OCI-LY3 (cell line): ENCODE measurements around the gene RGMA.

ENCODE experiments used
- H2AFZ ChIP-seq: fragments of 200-600, 300-600 bp; shearing (Covaris generic); 2 replicates; pipeline ENCODE4 v1.6.0; 2014; ENCODE audit warnings: antibody characterized with exemption, low read depth, low read length
- H3K27ac ChIP-seq: fragments of 200-600, 300-600 bp; sonication (generic); 2 replicates; pipeline ENCODE4 v1.5.1; 2014; ENCODE audit warnings: mild to moderate bottlenecking, low read length, moderate library complexity, mixed read lengths
- H3K27me3 ChIP-seq: fragments of 200-600, 300-600 bp; sonication (generic); 2 replicates; pipeline ENCODE4 v1.6.1; 2014; ENCODE audit warnings: low read depth, low read length, mixed read lengths
- H3K36me3 ChIP-seq: fragments of 200-600, 300-600 bp; sonication (generic); replicated peaks from 2 replicates; pipeline ENCODE3; 2014; ENCODE audit warnings: low read depth, low read length, mixed read lengths
- H3K4me1 ChIP-seq: fragments of 300-600, 200-600 bp; sonication (generic); 2 replicates; pipeline ENCODE4 v1.6.1; 2014; ENCODE audit warnings: low read length, mixed read lengths
- H3K4me2 ChIP-seq: fragments of 200-600, 300-600 bp; sonication (generic); 2 replicates; pipeline ENCODE4 v1.6.1; 2014; ENCODE audit warnings: low read length, mixed read lengths
- H3K4me3 ChIP-seq: fragments of 300-600, 200-600 bp; sonication (generic); 2 replicates; pipeline ENCODE4 v1.5.1; 2014; ENCODE audit warnings: antibody characterized with exemption, mild to moderate bottlenecking, low read length, moderate library complexity
- H3K79me2 ChIP-seq: fragments of 300-600, 200-600 bp; shearing (Covaris generic); 2 replicates; pipeline ENCODE4 v1.6.1; 2014; ENCODE audit warnings: mild to moderate bottlenecking, low read length, mixed read lengths
- H3K9ac ChIP-seq: fragments of 300-600, 200-600 bp; shearing (Covaris generic); 2 replicates; pipeline ENCODE4 v1.6.0; 2014; ENCODE audit warnings: mild to moderate bottlenecking, low read length, moderate library complexity
- H3K9me3 ChIP-seq: fragments of 200-600, 300-600 bp; shearing (Covaris generic); 2 replicates; pipeline ENCODE4 v1.6.1; 2014; ENCODE audit warnings: low read length, mixed read lengths; ENCODE audit not compliant: insufficient read depth
- H4K20me1 ChIP-seq: fragments of 200-600, 300-600 bp; sonication (generic); 2 replicates; pipeline ENCODE4 v1.6.1; 2016; ENCODE audit warnings: low read length, mixed read lengths; ENCODE audit not compliant: insufficient read depth
- CTCF ChIP-seq: fragments of 200-600, 300-600 bp; sonication (generic); IDR thresholded peaks from 2 replicates; pipeline ENCODE4 v1.5.1; 2014; ENCODE audit warnings: antibody characterized with exemption, low read length, low read depth
- EZH2phosphoT487 ChIP-seq: fragments of 200-600 bp; shearing (Covaris generic); IDR thresholded peaks from 2 replicates; pipeline ENCODE4 v1.6.1; 2018; ENCODE audit warnings: antibody characterized with exemption, mixed run types, low read depth

RGMA gene

GRCh38 chr15:93046120-93046519, 42.9 kb downstream of the RGMA start:
- H3K4me3 ChIP-seq = no peak overlapping the region
- no peaks in the 10 kb centered on the region for H3K36me3 ChIP-seq
- H3K27me3 ChIP-seq = no peaks in the 10 kb centered on the region
- no peak overlapping the region for H3K4me2 ChIP-seq
- no peaks in the 10 kb centered on the region for H3K79me2 ChIP-seq
- no peaks in the 10 kb centered on the region for H4K20me1 ChIP-seq
- H3K27ac ChIP-seq = no peak overlapping the region
- no peak for TF ChIP-seq CTCF
- TF ChIP-seq EZH2phosphoT487 = no peak
- no peak overlapping the region for H3K9ac ChIP-seq
- no peaks in the 10 kb centered on the region for H3K4me1 ChIP-seq
- no peaks in the 10 kb centered on the region for H3K9me3 ChIP-seq
- H2AFZ ChIP-seq = no peak overlapping the region

GRCh38 chr15:93045191-93045785, 43.7 kb downstream of the RGMA start:
- H3K36me3 ChIP-seq = no peaks in the 10 kb centered on the region
- TF ChIP-seq CTCF = no peak
- TF ChIP-seq EZH2phosphoT487 = no peak

GRCh38 chr15:93044301-93045190, 44.5 kb downstream of the RGMA start:
- Histone ChIP-seq H3K36me3 (no peaks in the 10 kb centered on the region), H4K20me1 (no peaks in the 10 kb centered on the region), H3K27ac (no peak overlapping the region), H3K9me3 (no peaks in the 10 kb centered on the region), H3K4me3 (no peak overlapping the region), H3K4me1 (no peaks in the 10 kb centered on the region), H3K79me2 (no peaks in the 10 kb centered on the region), H3K27me3 (no peaks in the 10 kb centered on the region), H2AFZ (no peak overlapping the region), H3K9ac (no peak overlapping the region), H3K4me2 (no peak overlapping the region)
- TF ChIP-seq EZH2phosphoT487 (no peak), CTCF (no peak)

More at GRCh38 chr15:93045191-93045785, 43.7 kb downstream of the RGMA start:
- no peaks in the 10 kb centered on the region for H3K27me3 ChIP-seq
- no peaks in the 10 kb centered on the region for H4K20me1 ChIP-seq
- H3K79me2 ChIP-seq = no peaks in the 10 kb centered on the region
- H3K9me3 ChIP-seq = no peaks in the 10 kb centered on the region
- H3K27ac ChIP-seq = no peak overlapping the region
- no peak overlapping the region for H2AFZ ChIP-seq
- no peak overlapping the region for H3K4me2 ChIP-seq
- H3K4me3 ChIP-seq = no peak overlapping the region
- H3K4me1 ChIP-seq = no peaks in the 10 kb centered on the region
- no peak overlapping the region for H3K9ac ChIP-seq

GRCh38 chr15:93043621-93044300, 45.2 kb downstream of the RGMA start:
- Histone ChIP-seq H3K27me3 (no peaks in the 10 kb centered on the region), H2AFZ (no peak overlapping the region), H3K36me3 (no peaks in the 10 kb centered on the region), H3K4me2 (no peak overlapping the region), H3K4me3 (no peak overlapping the region), H3K27ac (no peak overlapping the region), H3K9ac (no peak overlapping the region), H3K79me2 (no peaks in the 10 kb centered on the region), H4K20me1 (no peaks in the 10 kb centered on the region), H3K4me1 (no peaks in the 10 kb centered on the region), H3K9me3 (no peaks in the 10 kb centered on the region)
- TF ChIP-seq CTCF (no peak), EZH2phosphoT487 (no peak)
